ENCODE measurements around the gene M1AP.
"Not testable (repeated sequence)": the region's sequence is repeated elsewhere in the genome, so short reads cannot be mapped to it uniquely, and the experiment has no call there.

M1AP gene

DNA sequence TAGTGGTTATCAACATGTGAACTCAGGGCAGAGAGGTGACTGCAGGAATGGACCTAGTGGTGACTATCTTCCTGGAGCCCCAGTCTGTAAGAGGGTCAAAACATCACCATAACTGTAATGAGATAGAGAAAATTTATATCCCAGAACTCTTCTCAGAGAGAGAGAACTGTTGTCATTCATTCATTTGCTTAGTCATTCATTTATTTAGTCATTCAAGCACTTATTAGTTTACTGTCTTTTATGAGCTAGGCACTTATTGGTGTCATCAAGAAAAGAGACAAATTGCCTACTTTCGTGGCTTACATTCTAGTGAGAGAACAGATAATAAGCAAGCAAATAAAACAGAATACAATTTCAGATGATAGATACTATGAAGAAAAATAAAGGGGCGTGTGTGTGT, 59.5 kb downstream of the M1AP start:
- DNase-seq: no peak

DNA sequence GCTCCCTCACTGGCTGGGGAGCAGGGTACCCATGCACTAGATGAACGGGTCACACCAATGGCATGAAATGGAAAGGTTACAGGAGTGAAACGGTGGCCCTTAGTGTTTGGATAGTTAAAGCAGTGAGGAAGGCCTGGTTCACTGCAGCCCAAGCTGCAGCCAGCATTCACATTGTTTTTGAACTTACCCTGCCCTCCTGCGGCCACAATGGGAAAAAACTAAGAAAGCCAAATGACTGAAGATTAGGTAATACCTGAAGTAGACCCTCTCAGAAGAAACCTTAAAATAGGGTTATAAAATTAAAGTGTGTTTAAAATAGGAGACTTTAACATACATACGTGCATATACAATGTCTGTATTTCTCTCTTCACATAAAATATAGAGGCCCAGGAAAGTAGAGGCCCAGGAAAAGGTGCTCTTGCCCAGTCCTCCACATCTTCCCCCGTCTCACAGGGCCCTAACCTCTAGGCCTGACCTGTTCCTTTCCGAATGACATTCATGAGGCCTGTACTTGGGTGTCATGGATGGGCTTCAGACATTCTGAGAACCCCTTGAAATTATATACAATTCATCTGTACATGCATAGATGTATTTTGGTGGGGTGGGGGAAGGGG, 60.4 kb downstream of the M1AP start:
- DNase-seq: peak; percentile 70

DNA sequence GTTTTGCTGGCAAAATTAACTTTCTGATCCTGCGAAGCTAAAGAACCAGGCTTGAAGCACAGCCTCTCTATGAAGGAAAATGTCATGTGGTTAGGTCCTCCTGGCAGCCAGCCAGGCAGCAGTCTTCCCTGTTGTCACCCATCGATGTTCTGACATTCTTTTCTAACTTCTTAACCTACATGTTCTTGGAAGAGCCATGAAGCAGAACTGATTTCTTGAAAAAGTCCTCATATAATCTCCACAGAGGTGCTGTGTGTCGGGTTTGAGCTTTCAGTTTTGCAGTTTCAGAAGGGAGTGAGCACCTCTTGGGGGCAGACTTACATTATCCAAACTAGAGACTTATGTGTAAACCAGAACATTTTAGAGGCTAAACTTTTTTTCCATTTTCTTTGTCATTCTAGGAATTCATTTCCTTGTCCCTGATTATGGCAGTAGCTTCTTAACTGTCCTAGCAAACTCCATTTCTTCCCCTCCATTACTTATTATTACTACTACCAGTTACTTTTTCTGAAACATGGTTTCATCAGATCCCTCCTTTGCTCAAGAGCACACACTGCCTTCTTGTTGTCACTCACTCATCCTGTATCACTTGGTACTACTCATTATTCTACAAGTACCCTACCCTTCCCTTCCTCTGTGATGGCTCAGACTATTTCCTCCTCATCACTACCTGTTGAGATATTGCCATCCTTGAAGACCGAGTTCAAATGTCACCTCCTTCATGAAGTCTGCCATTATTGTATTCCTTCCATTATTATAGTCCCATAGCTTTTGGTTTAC, 62.5 kb downstream of the M1AP start:
- DNase-seq: no peak

DNA sequence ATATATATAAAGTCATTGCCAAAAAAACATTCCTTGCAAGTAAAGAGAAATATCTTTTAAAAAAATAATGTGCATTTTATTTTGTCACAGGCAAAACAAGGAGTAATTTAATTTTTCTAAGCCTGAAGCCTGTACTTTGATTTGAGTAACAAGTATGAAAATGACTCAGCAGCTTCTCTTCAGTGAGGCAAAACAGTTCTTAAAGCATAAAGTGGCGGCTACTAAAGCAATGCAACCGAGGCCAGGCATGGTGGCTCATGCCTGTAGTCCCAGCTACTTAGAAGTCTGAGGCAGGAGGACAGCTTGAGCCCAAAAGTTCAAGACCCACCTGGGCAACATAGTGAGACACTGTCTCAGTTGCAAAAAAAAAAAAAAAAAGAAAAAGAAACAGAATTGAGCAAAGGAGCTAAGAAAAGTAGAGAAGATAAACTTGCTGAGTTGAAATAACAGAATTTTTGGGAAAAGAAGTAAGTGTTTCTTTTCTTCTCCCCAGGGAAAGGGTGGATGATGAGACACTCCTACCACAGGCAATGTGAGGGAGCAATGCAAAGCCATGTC, 64.0 kb downstream of the M1AP start:
- no peak for DNase-seq

DNA sequence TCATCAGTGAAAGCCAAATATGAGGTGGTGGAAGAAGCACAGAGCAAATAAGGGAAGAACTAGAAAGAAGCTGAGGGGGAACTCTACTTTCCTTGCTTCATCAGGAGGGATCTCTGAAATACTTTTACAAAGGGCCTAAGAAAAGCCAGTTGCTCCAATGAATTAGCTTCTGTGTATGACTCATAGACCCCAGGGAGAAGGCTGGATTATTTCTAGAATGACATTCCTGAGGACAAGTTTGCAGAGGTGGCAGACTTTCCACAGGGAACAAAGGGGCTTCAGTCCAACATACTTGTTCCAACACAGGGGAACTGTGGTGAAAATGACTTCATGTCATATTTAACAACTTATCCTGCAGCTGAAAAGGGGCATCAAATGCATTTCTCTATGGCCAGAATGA, 64.6 kb downstream of the M1AP start:
- DNase-seq: no peak

DNA sequence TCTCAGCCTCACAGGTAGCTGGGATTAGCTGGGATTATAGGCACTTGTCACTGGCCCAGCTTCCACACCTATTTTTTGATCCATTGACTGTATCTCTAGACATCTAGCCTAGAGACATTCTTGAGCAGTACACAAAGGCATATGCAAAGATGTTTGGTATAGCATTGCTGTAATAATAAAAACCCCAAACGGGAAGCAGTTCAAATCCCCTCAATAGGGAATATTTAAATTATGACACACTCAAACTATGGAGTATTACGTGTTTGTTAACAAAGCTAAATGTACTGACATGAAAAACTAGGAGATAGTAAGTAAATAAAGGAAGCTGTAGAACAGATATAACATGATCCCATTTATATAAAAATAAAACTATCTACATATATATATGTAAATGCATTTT, 65.9 kb downstream of the M1AP start:
- no peak for DNase-seq

DNA sequence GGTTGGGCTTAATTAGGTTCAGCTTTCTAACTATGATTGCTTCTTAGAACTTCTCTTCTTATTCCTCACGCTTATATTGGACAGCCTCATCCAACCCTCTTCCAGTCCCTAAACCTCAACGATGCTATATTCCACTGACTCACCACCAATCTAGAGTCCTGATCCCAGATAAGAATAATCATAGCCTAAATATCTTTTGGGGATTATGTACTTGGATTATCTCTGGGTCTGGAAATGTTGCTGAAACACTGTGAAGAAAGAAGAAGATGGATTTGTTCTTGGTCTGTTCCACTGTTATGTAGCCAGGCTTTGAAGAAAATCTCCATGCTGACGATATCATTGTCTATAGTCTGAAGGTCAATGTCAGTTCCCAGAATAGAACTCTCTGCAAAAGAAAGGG, 66.7 kb downstream of the M1AP start:
- no peak for DNase-seq

DNA sequence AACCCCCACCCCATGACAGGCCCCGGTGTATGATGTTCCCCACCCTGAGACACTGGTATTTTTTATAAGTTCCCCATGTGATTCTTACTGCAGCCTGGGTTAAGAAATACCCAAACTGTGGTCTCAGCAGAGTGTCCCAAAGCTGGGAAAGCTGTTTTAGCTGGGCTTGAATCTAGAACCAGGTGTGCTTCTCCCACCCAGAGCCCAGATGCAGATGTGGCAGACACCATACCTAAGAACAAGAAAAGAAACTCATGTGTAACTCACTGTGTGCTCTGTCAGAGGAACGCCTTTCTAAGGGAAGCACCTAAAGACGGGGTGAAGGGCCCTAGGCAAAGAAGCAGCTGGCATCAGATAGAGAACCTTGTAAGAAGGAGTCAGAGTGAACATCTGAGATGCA, 69.7 kb downstream of the M1AP start:
- DNase-seq: no peak

DNA sequence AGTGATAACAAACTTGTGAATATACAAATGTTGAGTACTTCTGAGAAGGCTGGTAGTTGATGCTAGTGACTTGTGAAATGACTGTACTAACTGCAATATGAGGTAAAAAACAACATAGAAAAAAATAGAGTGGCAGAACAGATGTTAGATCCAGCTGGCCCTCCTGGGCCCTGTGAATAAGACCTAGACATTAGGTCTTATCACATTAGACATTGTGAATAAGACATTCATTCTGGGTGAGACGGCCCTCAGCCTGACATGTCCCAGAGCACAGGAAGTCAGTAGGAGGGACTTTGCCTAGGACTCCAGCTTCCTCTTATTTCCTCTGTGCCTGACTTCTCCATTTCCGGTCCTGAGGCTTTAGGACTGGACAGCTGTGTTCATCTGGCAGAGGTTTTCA, 70.7 kb downstream of the M1AP start:
- DNase-seq: peak; percentile 47

DNA sequence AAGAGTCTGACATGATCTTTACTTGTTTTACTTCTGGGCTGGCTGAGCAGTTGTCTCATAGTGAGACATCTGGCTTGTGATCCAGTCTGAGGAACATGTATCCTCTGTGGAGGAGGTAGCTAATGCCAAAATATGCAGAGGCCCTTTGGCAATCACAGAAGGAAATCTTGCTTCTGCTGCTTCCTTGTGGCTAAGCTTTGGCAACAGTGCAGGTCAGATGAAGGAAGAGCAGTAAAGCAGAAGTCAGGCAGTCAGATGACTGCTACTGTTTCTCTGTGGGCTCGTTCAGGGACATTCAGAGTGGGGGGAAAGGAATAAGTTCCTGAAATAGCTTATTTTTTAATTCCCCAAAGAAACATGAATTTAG, 71.3 kb downstream of the M1AP start:
- peak; percentile 87 for DNase-seq

DNA sequence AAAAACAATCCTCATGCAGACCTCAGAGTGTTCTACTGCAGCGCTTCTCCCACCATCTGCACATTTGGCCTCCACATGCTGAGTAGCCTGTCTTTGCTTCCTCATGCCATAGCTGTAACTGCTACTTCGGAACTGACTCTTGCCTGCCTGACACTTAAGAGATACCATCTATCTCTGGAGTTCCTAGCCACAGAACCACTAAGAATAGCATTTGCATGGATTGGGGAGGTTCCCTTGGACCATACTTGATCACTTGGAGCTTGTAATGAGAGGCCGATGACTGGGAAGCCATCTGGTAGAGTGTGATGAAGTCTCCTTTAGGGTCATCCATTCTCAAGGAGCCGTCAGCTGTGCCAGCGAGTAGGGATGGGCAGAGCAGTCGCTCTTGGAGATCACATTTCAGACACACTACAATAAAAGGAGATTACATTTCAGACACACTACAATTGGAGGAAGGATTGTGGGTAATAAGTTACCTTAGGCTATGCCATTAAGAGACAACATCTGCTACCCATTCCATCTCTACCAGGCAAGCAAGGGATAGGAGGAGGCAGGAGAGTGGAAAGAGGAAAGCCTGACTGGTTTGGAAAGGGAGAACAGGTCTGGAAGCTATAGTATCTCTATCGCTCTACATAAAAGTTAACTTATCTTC, 71.8 kb downstream of the M1AP start:
- DNase-seq: peak; percentile 41

DNA sequence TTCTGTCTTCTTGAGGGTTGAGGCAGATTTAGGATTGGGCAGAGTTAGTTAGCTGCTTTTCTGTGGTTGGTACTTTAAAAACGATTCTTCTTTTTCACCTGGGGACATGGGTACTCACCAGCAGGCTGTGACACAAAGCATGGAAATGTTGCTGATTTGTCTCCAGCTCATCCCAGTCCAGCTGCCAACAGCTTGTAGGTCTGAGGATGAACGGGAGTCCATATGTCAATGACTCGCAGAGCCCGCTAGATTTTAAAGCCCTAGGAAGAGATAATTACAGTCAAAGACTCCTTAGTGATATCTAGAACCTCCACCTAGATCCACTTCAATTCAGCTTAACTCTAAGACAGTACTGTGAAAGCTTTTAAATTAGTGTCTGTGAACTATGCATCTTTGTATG, 72.8 kb downstream of the M1AP start:
- no peak for DNase-seq

DNA sequence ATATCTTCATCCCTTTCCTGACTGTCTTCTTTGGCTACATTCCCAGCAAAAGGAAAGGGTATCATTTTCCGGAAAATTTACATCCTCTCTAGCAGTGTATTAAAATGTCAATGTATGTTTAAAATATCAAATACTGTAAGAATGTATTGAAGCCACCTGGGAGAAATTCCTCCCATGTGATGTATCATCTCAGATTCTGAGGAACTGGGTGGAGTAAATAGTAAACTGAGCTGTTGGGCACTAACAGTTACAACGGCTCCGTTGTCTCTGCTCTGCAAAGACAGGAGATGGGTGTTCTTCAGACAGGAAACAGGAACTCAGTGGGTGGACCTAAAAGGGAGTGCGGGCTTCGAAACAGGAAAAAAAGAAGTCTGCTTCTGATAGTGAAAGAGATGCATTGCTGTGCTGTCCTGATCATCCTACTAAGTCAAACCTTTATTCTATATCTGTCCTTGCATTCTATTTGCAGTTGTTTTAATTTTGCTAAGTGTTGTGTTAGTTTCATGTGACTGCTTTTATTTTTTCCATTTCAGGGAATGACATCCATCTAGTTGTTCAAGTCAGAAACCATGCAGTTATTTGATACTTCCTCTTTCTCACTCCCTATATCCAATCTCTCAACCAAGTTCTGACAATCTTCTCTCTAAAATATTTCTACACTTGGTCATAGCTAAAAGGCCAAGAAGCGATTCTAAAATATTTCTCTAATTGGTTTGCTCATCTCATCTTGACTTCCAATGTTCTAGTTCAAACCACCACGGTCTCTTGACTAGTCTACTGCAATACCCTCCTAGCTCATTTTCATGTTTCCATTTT, 74.2 kb downstream of the M1AP start:
- DNase-seq: peak; percentile 85

DNA sequence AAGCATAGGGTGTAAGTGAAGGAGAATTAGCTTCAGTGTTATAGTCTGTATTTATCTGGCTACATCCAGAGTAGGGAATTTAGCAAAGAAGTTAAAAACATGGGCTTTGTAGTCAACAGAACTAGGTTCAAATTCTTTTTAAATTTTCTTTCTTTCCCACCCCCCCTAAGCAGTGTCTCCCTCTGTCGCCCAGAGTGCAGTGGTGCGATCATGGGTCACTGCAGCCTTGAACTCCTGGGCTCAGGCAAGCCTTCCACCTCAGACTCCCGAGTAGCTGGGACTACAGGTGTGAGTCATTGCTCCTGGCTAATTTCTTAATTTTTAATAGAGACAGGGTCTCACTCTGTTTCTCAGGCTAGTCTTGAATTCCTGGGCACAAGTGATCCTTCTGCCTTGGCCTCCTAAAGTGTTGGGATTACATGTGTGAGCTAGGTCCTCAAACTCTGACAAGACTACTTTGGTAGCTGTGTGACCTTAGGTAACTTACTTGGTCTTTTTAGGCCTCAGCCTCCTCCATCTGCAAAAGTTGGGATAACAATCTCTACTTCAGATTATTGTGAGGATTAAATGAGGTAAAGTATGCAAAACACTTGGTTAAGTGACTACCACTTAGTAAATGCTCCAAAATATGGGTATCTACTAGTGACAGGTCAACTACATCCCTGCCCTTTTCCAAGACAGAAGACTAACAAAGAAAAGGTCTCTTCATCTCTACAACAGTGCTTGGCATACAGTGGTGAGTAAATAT, 75.8 kb downstream of the M1AP start:
- no peak for DNase-seq

DNA sequence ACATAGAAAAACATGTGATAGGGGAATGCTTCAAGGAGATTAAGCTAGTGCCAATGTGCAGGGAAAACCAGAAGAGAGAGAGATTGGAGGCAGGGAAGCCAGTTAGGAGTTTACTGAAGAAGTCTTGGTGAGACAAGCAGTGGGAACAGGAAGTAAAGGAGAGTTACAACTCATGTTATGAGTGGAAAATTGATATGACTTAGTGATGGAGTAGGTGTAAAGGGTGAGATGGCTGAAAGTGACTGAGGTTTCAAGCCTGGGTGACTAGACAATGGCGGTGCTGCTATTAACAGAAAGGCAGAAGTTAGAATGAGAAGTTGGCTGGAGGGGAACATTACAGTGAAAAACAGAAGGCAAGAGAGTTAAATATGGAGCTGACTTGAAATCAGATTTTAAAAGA, 77.1 kb downstream of the M1AP start:
- DNase-seq: no peak

DNA sequence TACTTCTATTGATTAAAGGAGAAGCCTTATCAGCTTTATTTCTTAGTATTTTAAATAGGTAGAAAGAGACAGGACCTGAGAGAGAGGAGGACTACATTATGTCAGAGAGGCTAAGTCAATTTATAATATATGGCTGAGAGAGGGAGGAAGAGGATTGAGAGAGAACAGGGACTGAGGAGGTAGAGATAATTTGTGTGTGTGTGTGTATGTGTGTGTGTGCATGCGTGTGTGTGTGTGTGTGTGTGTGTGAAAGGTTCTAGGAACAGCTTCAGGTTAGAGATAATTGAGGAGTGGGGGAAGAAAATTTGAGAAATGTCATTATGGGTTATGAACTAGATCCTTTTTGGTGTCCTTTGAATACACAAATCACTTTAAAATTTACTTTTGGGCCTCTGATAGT, 78.4 kb downstream of the M1AP start:
- no peak for DNase-seq

DNA sequence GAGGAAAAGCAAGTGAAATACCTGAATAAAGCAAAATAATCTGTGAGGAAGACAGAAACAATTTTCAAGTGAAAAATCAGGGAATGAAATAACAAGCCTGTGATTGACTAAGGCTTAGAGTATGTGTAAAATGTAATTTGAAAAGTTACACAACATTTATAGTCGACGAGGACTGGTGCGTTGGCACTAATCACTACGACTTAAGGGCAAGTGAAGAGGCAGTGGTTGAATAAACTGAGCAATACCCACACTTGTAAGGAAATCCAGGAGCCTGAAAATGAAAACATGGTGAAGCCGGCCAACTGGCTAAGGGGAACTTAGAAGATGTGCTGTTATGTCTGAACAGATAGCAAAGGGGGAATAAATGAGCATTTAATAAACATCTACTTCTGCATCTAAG, 80.2 kb downstream of the M1AP start:
- no peak for DNase-seq

DNA sequence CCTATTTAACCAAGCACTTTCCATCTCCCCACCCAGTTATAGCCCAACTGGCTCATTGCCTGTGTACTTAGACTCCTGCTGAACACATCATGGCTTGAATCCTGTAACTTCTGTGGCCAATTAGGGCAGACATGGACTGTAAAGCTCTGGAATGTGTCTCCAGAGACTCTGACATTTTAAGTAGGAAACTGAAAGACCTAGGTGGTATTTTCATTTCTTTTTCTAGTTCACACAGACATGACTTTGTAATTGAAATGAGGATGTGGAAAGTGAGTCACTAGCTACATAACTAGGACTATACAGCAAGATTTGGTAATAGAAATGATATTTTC, 81.4 kb downstream of the M1AP start:
- DNase-seq: no peak

DNA sequence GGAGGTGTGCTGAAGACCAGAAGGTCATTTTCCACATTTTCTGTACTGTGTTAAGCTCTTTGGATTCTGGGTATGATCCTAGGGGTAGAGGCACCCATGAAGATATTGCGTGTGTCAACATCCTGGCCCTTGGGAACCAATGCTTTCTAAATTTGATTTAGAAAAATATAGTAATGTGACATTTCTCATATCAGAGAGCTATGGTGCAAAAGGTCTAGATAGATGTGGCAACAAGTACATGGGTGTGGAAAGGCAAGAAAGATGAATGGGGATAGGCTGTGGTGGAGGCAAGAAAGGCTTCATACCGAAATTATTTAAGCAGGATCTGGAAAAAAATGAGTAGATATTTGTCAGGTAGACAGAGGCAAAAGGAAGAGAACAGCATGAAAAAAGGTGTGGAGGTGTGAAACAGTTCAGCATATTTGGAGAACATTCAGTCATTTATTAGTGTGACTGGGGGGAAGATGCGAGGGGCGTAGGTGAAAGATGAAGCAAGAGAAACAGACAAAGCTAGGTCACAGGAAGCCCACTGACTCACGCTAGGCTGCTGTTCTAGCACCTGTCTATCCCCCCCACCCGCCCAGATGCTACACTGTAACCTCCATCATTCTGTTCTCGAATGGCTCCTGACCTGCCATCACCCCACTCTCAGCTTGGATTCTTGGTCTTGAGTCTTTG, 81.9 kb downstream of the M1AP start:
- no peak for DNase-seq

DNA sequence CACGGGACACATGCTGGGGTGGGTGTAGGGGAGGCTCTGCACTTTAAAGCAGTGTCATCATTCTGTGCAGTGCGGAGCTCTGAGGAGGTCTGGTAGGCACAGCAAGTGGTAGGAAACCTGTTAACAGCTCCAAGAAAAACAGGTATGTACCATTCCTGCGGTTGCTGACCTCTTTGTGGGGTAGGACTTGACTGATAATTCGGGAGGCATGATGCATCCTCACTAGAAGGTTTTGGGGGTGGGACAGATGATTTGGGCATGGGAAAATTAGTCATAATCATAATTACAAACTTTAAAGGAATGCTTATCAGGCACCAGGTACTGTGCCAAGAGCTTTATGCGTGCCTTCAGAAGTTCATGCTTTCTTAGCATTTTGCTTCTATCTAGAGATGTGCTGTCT, 83.9 kb downstream of the M1AP start:
- no peak for DNase-seq

DNA sequence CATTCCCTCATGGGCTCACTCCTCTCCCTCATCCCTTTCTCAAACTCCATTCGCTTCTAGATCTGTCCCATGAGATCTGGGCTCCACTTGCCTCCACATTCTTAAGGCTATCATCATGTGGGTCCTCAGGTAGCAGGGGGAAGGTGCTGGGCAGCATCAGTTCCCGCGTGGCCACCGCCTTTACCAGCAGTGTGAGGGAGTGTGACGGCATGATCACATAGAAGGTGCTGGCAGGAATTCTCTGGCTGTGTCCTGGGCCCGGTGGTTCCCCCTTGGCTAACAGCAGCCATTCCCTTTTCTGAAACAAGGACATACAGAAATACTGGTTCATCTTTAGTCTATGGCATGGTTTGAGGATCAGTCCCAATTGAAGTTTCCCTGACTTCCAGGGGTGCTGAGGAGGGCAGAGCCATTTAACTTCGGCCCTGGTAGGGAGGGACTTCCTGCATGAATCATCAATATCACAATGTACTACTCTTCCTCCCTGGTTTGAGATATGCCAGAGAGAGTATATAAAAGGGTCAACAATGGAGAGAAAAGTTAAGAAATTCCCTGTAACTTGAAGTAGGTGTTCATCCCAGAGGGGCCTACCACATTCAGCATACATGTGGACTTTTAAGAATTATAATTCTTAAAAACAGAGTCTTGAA, 85.9 kb downstream of the M1AP start:
- DNase-seq: no peak

DNA sequence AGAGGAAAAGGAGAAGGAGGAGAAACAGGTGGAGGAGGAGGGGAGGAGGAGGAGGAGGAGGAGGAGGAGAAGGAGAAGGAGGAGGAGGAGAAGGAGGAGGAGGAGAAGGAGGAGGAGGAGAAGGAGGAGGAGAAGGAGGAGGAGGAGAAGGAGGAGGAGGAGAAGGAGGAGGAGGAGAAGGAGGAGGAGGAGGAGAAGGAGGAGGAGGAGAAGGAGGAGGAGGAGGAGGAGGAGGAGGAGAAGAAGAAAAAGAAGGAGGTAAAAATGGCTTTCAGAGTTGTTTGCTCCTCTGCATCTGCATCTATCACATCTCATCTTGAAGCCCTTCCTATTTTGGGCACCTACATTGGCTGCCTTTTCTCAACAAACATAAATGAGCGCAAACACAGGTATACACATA, 87.1 kb downstream of the M1AP start:
- DNase-seq: not testable (repeated sequence)

All from GDM1 (cell line).